NCI-H2196 treated with DMSO at 0.1 percent for 48 hours (cell line): ENCODE measurements around the gene STK17A.

ENCODE experiments used
- DNase-seq: peaks from one replicate; lab custom pipeline; 2025; ENCODE audit not compliant: unreplicated experiment; lab: John Stamatoyannopoulos, UW

The STK17A gene

DNA sequence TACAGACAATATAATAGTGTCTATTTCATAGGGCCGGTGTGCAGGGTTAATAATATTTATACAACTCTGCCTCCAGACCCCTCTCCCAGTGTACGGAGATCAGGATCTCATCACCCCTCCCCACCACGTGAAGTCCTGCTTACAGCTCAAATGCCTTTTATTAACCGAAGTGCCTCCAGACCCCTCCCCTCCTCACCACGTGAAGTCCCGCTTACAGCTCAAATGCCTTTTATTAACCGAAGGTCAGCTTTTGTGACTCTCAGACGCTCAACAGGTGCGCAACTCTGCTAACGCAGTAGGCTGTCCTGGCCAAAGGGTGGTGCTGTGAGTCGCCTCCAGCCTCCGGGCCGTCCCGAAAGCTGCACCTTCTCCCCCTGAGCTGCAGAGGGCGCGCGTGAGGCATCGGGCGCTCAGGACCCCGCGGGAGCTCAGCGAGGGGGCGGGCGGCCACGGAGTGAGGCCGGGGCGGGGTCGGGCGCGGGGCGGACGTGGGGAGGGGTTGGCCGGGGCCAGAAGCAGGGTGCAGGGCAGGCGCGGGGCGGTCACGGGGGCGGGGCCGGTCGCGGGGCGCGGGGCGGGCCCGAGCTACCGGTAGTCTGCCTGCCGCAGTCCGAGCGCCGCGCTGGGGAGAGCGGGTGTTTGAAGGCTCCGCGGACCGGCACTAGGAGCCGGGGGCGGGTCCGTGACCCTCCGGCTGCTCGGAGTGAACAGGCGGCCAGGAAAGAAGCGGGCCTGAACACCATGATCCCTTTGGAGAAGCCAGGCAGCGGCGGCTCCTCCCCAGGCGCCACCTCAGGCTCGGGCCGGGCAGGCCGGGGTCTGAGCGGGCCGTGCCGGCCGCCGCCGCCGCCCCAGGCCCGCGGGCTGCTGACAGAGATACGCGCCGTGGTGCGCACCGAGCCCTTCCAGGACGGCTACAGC is at the start of gene STK17A:
TSS of gene STK17A (plus strand) at position 606 of the 921 bp plus-strand sequence. CDS start at position 742, 136 bp downstream.
- peak; percentile 95 for DNase-seq

DNA sequence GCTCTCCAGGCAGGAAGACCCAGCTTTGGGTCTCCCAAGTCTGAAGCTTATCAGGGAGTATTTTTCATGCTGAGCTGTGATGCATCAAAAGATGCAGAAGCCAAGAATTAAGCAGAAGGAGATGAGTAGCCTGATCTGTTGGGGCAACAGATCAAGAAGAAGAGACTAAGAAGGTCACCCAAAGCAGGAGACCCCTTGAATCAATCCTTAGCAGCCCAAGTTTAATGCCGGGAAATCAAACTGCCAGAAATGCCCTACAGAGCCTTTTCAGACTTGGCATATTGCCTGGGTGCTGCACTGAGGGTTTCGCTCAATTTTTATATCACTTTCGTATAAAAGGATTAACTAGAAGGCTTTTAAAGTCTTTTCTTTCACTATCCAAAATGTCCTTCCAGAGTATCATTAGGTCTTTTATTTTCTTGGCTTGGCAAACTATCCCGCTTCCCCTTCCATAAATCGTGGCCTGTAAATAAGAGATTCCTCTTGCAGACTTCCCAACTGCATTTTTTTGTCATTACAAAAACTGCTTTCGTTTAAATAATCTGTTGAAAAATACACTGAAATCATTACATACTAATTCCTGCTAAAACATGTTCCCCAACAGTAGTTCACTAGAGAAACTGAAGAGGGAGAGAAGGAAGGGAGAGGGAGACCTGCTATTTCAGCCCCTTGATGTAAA is 49.0 kb upstream of the STK17A start:
- DNase-seq: no peak

DNA sequence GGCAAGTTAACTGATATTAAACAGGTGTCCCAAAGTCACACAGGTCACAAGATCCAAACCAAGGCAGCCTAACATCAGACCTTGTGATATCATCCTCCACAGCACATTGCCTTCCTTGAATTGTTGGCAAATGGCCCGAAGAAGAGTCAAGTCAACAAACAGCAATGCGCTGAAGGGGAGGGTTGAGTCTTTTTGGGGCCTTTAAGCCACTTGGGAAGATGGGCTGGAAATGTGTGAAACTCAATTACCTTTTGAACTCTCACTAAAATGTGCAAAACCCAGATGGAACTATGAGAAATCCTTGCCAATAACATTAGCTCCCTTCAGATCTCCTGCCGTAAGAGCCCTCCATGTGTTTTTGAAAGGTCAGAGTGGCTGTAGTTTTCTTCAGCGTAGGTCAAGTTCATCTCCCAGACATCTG is 47.9 kb upstream of the STK17A start:
- no peak for DNase-seq

DNA sequence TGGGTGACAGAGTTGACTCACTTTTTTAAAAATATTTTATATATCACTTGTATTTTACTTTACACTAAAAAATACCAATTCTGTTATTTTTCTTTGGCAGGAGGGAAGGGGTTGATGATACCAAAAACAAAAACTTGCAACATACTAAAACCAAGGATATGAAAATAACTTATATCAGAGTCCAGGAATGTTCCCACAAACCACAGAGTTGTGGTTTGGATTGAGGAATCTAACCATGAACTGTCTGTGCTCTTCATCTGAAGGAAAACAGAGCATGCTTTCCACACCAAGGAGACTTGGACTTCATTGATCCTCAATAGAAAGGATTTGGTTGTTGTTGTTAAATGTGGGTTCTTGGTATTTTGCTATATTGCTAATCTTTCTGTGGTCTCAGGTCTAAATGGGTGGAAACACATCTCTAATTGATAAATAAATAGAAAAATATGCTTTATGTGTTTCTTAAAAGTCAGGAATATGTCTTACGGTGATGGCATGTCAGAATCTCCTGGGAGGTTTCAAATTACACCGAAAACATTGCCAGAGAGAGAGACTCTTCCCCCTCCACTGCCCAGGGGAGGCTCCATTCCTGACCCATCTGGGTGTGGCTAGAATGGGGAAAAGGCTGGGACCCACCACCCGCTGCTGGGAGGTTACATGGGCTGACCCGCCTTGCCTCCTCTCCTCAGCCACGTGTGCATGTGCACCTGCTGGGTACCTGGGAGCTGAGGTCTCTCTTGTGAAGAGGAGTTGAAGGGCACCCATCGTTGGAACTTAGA is 46.9 kb upstream of the STK17A start:
- no peak for DNase-seq

DNA sequence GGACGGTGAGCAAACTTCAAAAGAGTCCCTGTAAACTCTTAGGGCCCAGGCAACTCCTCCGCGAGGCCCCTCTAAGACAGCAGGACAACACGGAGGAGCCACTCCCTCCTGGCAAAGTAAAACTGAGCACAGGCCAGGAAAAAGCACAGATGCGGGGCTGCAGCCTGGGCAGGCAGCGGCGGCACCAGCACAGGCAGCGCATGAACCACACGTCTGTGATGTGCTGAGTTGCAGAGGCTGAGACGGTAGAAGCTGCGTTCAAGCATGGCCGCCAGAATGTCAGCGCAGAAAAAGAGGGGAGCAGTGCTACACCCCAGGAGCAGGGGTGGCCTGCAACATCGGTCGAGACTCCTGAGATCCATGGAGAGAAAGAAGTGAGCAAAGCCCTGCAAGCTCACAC is 46.1 kb upstream of the STK17A start:
- no peak for DNase-seq

GRCh38 chr7:43537765-43538403 is 45.0 kb upstream of the STK17A start:
- no peak for DNase-seq

- no peak for DNase-seq
These were observed 44.5 kb upstream of the STK17A start for GRCh38 chr7:43538404-43538771.

DNA sequence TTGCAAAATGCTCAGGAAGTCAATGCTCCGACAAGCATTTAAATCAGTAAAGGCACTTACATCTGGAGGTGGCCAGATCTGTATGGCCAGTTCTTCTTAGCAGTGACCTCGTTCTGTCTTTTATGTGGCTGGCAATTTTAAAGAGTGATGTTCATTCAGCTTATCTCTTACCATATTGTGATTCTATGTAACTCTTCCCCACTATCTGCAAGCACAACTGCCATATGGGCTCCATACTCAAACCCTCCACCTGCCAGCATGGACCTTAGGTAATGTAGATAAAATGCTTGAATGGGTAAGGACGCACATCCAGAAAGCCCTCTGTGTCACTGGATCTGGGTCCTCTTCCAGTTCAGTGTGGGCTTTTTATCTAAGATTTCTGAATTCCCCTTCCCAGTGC is 42.4 kb upstream of the STK17A start:
- DNase-seq: no peak

DNA sequence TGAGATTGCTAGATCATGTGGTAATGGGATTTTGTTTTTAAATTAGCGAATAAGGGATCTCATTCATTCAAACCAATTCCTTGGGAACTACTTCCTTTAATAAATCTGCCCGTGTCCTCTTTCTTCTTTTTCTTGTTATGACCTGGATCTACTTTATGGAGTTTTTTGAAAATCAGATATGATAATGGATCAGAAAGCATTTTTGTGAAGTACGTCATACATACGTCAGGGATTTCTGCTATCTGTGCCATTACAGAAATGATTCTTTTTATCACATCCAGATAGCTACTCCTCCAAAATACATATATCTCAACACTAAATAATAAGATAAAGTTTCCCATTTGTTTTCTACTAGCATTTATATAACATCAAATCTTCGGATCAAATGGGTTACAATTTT is 40.2 kb upstream of the STK17A start:
- no peak for DNase-seq

- DNase-seq: no peak
These were observed 36.7 kb upstream of the STK17A start for GRCh38 chr7:43546231-43546630.

DNA sequence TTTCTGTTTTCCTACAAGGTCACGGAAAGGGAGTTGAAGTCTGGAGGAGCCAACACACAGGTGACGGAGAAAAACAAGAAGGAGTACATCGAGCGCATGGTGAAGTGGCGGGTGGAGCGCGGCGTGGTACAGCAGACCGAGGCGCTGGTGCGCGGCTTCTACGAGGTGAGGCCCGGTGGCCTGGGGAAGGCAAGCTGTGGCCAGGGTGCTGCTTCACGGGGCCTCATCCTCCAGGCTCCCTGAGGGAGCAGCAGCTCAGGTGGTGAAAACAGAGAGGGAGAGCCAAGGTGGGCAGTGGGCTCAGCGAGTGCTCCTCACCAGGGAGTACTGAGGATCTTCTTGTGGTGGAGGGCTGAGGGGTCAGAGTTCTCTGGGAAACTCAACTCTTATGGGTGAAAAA is 32.5 kb upstream of the STK17A start:
- DNase-seq: no peak

DNA sequence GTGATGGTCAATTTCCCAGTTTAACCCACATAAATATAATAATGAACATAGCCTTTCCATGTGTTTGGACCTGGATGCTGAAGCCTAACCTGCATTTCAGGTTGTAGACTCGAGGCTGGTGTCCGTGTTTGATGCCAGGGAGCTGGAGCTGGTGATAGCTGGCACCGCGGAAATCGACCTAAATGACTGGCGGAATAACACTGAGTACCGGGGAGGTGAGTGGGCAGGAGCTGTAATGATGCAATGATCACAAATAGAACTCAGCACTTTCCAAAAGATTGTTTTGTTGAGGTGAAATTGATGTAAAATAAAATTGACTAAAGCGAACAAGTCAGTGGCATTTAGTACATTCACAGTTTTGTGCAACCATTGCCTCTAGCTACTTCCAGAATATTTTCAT is 30.8 kb upstream of the STK17A start:
- no peak for DNase-seq

DNA sequence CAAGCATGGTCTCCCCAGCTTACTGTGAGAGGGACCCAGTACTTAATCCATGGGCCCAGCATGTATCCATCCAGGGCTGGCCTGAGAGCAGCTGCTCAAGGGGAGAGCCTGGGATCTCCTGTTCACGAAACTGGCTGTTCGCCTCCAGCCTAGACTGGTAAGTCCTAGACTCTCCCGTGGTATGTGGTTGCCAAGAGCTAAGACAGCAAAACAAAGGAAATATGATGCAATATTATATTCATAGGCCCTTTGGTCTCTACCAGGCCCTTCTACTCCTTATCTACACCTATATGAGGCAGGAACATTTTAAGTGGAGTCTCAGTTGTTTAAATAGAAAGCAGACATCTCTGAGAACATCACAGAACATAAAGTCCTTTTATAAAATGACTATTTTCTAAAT is 28.9 kb upstream of the STK17A start:
- no peak for DNase-seq

GRCh38 chr7:43554423-43554822 is 28.5 kb upstream of the STK17A start:
- DNase-seq: no peak

DNA sequence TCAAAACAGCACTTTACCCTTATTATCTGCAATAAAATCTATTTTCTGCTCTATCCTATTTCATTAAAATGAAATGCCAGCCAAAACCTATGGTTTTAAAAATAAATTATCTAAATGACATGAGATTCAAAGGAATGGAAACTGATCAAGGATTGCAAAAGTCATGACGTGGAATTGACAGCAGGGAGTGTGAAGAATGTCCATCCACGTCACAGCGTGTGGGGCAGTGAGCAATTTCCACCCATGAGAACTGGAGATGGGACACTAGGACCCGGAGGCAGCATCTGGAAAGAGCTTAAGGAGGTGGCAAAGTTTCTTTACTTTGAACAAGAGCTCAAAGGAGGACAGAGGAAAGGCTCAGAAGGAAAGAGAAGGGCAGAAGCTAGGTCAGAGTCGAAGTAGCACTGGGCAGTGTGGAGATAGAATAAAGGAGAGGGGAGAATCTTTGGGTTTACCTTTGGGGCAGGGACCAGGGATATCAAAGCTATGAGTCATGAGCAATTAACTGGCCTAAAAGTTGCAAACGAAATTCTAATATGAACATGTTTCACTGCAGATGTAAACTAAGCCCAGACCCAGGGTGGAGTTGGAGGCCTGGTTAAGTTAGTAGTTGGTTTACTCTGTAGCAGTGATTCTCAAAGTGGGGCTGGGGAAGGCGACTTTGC is 24.9 kb upstream of the STK17A start:
- DNase-seq: no peak

GRCh38 chr7:43559171-43559945 is 23.6 kb upstream of the STK17A start:
- DNase-seq: no peak

DNA sequence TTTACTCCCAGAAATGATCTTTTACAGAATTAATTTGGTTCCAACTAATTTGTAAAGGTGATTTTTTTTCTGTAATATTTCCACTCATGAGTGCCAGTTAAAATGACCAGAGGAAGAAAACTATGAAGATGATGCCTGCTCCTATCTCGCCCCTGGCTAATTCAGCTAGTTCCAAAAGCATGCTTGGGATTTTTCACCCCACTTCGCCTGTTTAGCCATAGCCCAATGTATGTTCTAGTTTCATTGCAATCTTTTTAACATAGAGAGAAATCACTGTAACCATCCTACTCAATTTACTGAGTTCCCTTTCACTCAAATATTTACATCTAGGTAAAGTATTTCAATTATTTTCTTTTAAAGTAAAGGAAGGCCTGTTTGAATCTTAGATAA is 23.0 kb upstream of the STK17A start:
- no peak for DNase-seq

GRCh38 chr7:43560742-43561330 is 22.1 kb upstream of the STK17A start:
- no peak for DNase-seq

- no peak for DNase-seq
These were observed 20.5 kb upstream of the STK17A start for GRCh38 chr7:43562383-43562782.
